HepG2 (cell line): Measurements from ENCODE around the gene MID1. TPM values are rescaled to one million over a fixed set of nuclear protein-coding genes. Genes with fewer than 3 reads are reported as not detected.

ENCODE experiments used
- ATAC-seq: fragments of 200-7000 bp; cut with Tn5 transposase; 3 replicates; pipeline ENCODE4 v1.9.1; 2020; ENCODE audit warnings: mild to moderate bottlenecking, moderate library complexity
- BruUV-seq: library from RNA; stranded (reverse); fragments of 400-500 nt; replicated peaks from 2 replicates; lab custom pipeline; 2021; lab: Mats Ljungman, UMichigan
- CTCF ChIA-PET: fragments of 300-600 bp; formaldehyde crosslinking; extraction: SDS; loops from one replicate; lab custom pipeline; 2021; ENCODE audit warnings: low total read pairs, inconsistent platforms, low intra/inter-chr PET ratio; lab: Yijun Ruan, JAX
- POLR2A ChIA-PET: fragments of 350-600 bp; sonication (Branson Sonifier 250); formaldehyde crosslinking; loops from one replicate; lab custom pipeline; 2020; ENCODE audit warnings: antibody characterized with exemption, inconsistent platforms; lab: Yijun Ruan, JAX
- DNase-seq: peaks from one replicate; pipeline ENCODE4 v3.0.0-alpha.2; 2015; ENCODE audit warnings: low spot score
- FAIRE-seq: peaks from 3 replicates; lab custom pipeline; 2011; peaks lifted over from hg19 to GRCh38; lab: Jason Lieb, UNC
- H2AFZ ChIP-seq: one replicate; pipeline ENCODE4 v1.6.1; 2011; ENCODE audit warnings: low read length, inconsistent platforms
- H3K27ac ChIP-seq: fragments of 300-600 bp; 3 replicates; pipeline ENCODE4 v1.8.0; 2011; ENCODE audit warnings: mixed run types, mild to moderate bottlenecking, mixed read lengths, low read length, inconsistent platforms; ENCODE audit not compliant: insufficient read depth; ENCODE audit errors: extremely low read length
- H3K27me3 ChIP-seq, 2 experiments: fragments of 200-600 bp in 1 of 2; 2 replicates in 1 of 2; 3 replicates in 1 of 2; pipeline versions ENCODE4 v1.6.0 to v1.8.0; 2011; ENCODE audit warnings: low read length in 2 of 2, mild to moderate bottlenecking in 2 of 2, moderate library complexity in 2 of 2, inconsistent platforms in 1 of 2; ENCODE audit not compliant: insufficient read depth in 2 of 2, control insufficient read depth in 1 of 2
- H3K36me3 ChIP-seq, 2 experiments: fragments of 200-600 bp in 1 of 2; replicated peaks in 1 of 2; 2 replicates in 1 of 2; 3 replicates in 1 of 2; pipeline versions ENCODE4 v1.5.1 to v1.8.0; 2011; ENCODE audit warnings: low read length in 2 of 2, inconsistent platforms in 1 of 2; ENCODE audit not compliant: insufficient read depth in 2 of 2, control insufficient read depth in 1 of 2
- H3K4me1 ChIP-seq: 2 replicates; pipeline ENCODE4 v1.5.1; 2012; ENCODE audit warnings: low read length, inconsistent platforms; ENCODE audit not compliant: insufficient read depth
- H3K4me2 ChIP-seq: 2 replicates; pipeline ENCODE4 v1.6.0; 2011; ENCODE audit warnings: low read depth, low read length, inconsistent platforms
- H3K4me3 ChIP-seq, 3 experiments: fragments of 200-600 bp in 1 of 3; sonication (generic), shearing (Covaris generic) in 1 of 3; replicated peaks in 1 of 3; 2 replicates each; pipeline ENCODE4 v1.5.1; 2011 to 2016; ENCODE audit warnings: low read length in 3 of 3, inconsistent platforms in 2 of 3, low read depth in 2 of 3, mild to moderate bottlenecking in 2 of 3, control low read depth in 1 of 3, mixed read lengths in 1 of 3; ENCODE audit not compliant: insufficient read depth in 1 of 3
- H3K79me2 ChIP-seq: one replicate; pipeline ENCODE4 v1.6.1; 2011; ENCODE audit warnings: low read length, inconsistent platforms; ENCODE audit not compliant: insufficient read depth
- H3K9ac ChIP-seq: 2 replicates; pipeline ENCODE4 v1.6.0; 2011; ENCODE audit warnings: mild to moderate bottlenecking, low read depth, low read length, inconsistent platforms; ENCODE audit not compliant: insufficient read depth
- H3K9me3 ChIP-seq: 2 replicates; pipeline ENCODE4 v1.5.1; 2012; ENCODE audit warnings: mild to moderate bottlenecking, low read length
- H4K20me1 ChIP-seq: 2 replicates; pipeline ENCODE4 v1.6.0; 2011; ENCODE audit warnings: inconsistent platforms, mild to moderate bottlenecking, low read length, moderate library complexity; ENCODE audit not compliant: insufficient read depth
- JUNB ChIP-seq: sonication (generic); formaldehyde crosslinking; IDR thresholded peaks from 2 replicates; pipeline ENCODE4 v1.8.0; 2022; ENCODE audit warnings: missing genetic modification reagents, mild to moderate bottlenecking, borderline replicate concordance
- KDM2A ChIP-seq: sonication (generic); formaldehyde crosslinking; IDR thresholded peaks from 2 replicates; pipeline ENCODE4 v1.4.0; 2020; ENCODE audit warnings: low read depth, missing genetic modification reagents, borderline replicate concordance
- MYNN ChIP-seq: sonication (generic); formaldehyde crosslinking; IDR thresholded peaks from 2 replicates; pipeline ENCODE4 v1.4.0; 2020; ENCODE audit warnings: mild to moderate bottlenecking, low read depth, missing genetic modification reagents
- PHF21A ChIP-seq: sonication (generic); formaldehyde crosslinking; IDR thresholded peaks from 2 replicates; pipeline ENCODE4 v1.5.0; 2020; ENCODE audit warnings: mild to moderate bottlenecking, missing genetic modification reagents
- TAF1 ChIP-seq: sonication (generic); formaldehyde crosslinking; IDR thresholded peaks from 2 replicates; pipeline ENCODE4 v1.4.0; 2020; ENCODE audit warnings: missing genetic modification reagents
- U2AF2 ChIP-seq: fragments of 200-400 bp; formaldehyde crosslinking; IDR thresholded peaks from 2 replicates; pipeline ENCODE4 v1.6.1; 2017; ENCODE audit warnings: low read depth, mild to moderate bottlenecking, low read length
- ZNF3 ChIP-seq: IDR thresholded peaks from 2 replicates; pipeline ENCODE4 v1.7.0; 2017; ENCODE audit warnings: inconsistent platforms
- ZNF333 ChIP-seq: sonication (generic); formaldehyde crosslinking; IDR thresholded peaks from 2 replicates; pipeline ENCODE4 v1.4.0; 2020; ENCODE audit warnings: mild to moderate bottlenecking, missing genetic modification reagents, borderline replicate concordance
- ZNF33B ChIP-seq: sonication (generic); formaldehyde crosslinking; IDR thresholded peaks from 2 replicates; pipeline ENCODE4 v1.5.1; 2020; ENCODE audit warnings: mild to moderate bottlenecking, missing genetic modification reagents
- ZNF530 ChIP-seq: sonication (generic); formaldehyde crosslinking; IDR thresholded peaks from 2 replicates; pipeline ENCODE4 v1.5.0; 2020; ENCODE audit warnings: low read depth, mild to moderate bottlenecking, missing genetic modification reagents
- ZNF768 ChIP-seq: sonication (generic); formaldehyde crosslinking; IDR thresholded peaks from 2 replicates; pipeline ENCODE4 v1.4.0; 2020; ENCODE audit warnings: missing genetic modification reagents
- ZNF891 ChIP-seq: sonication (generic); formaldehyde crosslinking; IDR thresholded peaks from 2 replicates; pipeline ENCODE4 v1.5.0; 2020; ENCODE audit warnings: mild to moderate bottlenecking, missing genetic modification reagents
- ZSCAN20 ChIP-seq: sonication (generic); formaldehyde crosslinking; IDR thresholded peaks from 2 replicates; pipeline ENCODE4 v1.4.0; 2020; ENCODE audit warnings: missing genetic modification reagents, mild to moderate bottlenecking, borderline replicate concordance
- WGBS: methylation state at CpG from one replicate; pipeline ENCODE4 v1.1.6; 2017; ENCODE audit warnings: low lambda C conversion rate; 5-methylcytosine and 5-hydroxymethylcytosine counted together
- in situ Hi-C: cut with HindIII; loops from 2 replicates; pipeline ENCODE4 v1.10.0; 2017; ENCODE audit warnings: low pct_unique_long_range_greater_than_20kb; ENCODE audit not compliant: extremely low pct_ligation_motif_present
- intact Hi-C: fragments of 100-400 bp; cut with micrococcal nuclease; formaldehyde crosslinking; loops from one replicate; pipeline ENCODE4 v1.10.0; 2022; ENCODE audit not compliant: unreplicated experiment
- polyA plus RNA-seq, 8 experiments: library from polyadenylated mRNA; depleted of rRNA in 3 of 8; stranded (reverse) in 7 of 8; unstranded in 1 of 8; fragments of >200 nt; fragmentation: Illumina TruSeq in 4 of 8; extraction: Trizol in 4 of 8; gene quantifications; 2 replicates each; pipeline versions ENCODE4 v1.2.1 to v1.2.3, GENCODE V29; 2011 to 2016; ENCODE audit warnings: low read depth in 4 of 8, missing spikeins in 1 of 8, mixed read lengths in 1 of 8; ENCODE audit not compliant: insufficient read depth in 1 of 8
- total RNA-seq, 5 experiments: library from RNA; depleted of rRNA; stranded (reverse); fragments of >200 nt; fragmentation: Illumina TruSeq; extraction: Trizol; gene quantifications; 2 replicates each; pipeline ENCODE4 v1.2.3, GENCODE V29; 2016; ENCODE audit warnings: low read depth in 1 of 5
- TF ChIP-seq, protein P1 (sequence below): sonication (generic); formaldehyde crosslinking; conservative IDR thresholded peaks from 2 replicates; pipeline ENCODE4 v1.4.0; 2020; ENCODE audit warnings: missing genetic modification reagents
- TF ChIP-seq, protein P2 (sequence below): sonication (generic); formaldehyde crosslinking; IDR thresholded peaks from 2 replicates; pipeline ENCODE4 v1.5.0; 2020; ENCODE audit warnings: mild to moderate bottlenecking, missing genetic modification reagents
- TF ChIP-seq, protein P3 (sequence below): IDR thresholded peaks from 2 replicates; pipeline ENCODE4 v1.6.1; 2016; ENCODE audit warnings: low read depth, borderline replicate concordance
- TF ChIP-seq, protein P4 (sequence below): sonication (generic); formaldehyde crosslinking; IDR thresholded peaks from 2 replicates; pipeline ENCODE4 v1.5.0; 2020; ENCODE audit warnings: missing genetic modification reagents
- TF ChIP-seq, protein P5 (sequence below): fragments of 450-650 bp; IDR thresholded peaks from 2 replicates; pipeline ENCODE4 v1.6.1; 2017

Gene MID1
- total and polyA plus RNA-seq, 2 of the 13 experiments (the other 11 are each of a cell fraction or from before 2014, with no cell fraction given) = 0.86 to 1.1 TPM

DNA sequence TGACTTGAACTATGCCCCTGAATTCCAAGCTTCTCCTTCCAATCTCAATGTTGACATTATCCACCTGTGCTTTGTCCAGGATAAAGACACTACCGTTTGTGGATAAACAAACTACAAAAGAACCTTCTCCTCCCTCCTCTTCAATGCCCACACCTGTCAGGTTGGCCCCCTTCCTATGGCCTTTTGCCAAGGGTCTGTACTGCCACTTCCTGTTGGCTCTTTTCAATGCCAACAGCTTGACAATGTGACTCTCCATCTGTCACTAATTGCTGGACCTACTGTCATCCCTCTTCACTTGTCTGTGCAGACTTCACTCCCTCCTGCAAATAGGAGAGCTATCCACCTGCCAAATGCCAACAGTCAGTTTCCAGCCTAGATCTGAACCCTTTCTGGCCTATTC lies 35.8 kb upstream of the MID1 start (continued):
- TF ChIP-seq, protein P1, sequence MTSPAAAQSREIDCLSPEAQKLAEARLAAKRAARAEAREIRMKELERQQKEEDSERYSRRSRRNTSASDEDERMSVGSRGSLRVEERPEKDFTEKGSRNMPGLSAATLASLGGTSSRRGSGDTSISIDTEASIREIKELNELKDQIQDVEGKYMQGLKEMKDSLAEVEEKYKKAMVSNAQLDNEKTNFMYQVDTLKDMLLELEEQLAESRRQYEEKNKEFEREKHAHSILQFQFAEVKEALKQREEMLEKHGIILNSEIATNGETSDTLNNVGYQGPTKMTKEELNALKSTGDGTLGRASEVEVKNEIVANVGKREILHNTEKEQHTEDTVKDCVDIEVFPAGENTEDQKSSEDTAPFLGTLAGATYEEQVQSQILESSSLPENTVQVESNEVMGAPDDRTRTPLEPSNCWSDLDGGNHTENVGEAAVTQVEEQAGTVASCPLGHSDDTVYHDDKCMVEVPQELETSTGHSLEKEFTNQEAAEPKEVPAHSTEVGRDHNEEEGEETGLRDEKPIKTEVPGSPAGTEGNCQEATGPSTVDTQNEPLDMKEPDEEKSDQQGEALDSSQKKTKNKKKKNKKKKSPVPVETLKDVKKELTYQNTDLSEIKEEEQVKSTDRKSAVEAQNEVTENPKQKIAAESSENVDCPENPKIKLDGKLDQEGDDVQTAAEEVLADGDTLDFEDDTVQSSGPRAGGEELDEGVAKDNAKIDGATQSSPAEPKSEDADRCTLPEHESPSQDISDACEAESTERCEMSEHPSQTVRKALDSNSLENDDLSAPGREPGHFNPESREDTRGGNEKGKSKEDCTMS = no peak
- TF ChIP-seq PHF21A (CRISPR knock-in tag) (no peak), ZNF530 (CRISPR knock-in tag) (no peak), ZSCAN20 (no peak)
- TF ChIP-seq, protein P2, sequence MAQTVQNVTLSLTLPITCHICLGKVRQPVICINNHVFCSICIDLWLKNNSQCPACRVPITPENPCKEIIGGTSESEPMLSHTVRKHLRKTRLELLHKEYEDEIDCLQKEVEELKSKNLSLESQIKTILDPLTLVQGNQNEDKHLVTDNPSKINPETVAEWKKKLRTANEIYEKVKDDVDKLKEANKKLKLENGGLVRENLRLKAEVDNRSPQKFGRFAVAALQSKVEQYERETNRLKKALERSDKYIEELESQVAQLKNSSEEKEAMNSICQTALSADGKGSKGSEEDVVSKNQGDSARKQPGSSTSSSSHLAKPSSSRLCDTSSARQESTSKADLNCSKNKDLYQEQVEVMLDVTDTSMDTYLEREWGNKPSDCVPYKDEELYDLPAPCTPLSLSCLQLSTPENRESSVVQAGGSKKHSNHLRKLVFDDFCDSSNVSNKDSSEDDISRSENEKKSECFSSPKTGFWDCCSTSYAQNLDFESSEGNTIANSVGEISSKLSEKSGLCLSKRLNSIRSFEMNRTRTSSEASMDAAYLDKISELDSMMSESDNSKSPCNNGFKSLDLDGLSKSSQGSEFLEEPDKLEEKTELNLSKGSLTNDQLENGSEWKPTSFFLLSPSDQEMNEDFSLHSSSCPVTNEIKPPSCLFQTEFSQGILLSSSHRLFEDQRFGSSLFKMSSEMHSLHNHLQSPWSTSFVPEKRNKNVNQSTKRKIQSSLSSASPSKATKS (CRISPR knock-in tag) = no peak
- TF ChIP-seq, protein P3, sequence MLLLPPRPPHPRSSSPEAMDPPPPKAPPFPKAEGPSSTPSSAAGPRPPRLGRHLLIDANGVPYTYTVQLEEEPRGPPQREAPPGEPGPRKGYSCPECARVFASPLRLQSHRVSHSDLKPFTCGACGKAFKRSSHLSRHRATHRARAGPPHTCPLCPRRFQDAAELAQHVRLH = no peak
- TF ChIP-seq, protein P4, sequence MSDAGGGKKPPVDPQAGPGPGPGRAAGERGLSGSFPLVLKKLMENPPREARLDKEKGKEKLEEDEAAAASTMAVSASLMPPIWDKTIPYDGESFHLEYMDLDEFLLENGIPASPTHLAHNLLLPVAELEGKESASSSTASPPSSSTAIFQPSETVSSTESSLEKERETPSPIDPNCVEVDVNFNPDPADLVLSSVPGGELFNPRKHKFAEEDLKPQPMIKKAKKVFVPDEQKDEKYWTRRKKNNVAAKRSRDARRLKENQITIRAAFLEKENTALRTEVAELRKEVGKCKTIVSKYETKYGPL (CRISPR knock-in tag) = no peak

DNA sequence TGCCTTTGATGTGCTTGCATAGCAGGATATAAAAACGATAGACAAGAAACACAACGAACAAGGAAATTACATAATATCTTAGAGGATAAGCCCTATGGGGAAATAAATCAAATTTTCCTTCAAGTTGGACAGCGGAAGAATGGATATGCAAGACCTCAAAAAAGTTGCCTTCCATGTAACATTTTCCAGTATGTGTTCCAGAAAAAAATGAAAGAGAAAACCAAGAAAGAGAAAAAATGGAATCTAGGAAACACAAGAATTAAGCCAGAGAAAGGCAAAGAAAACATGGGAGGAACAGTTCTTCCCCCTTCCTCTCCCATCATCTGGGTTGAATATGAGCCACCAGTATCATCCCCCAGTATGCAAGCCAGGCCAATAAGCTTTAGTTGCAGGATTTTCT lies 34.6 kb upstream of the MID1 start:
- Histone ChIP-seq H3K9ac (no peak overlapping the region), H3K4me1 (no peaks in the 10 kb centered on the region), H4K20me1 (no peaks in the 10 kb centered on the region), H3K79me2 (no peaks in the 10 kb centered on the region), H3K27ac (no peak overlapping the region), H3K27me3 (no peaks in the 10 kb centered on the region), H3K4me2 (no peak overlapping the region), H3K4me3 (no peak overlapping the region), H2AFZ (no peak overlapping the region), H3K9me3 (no peaks in the 10 kb centered on the region), H3K36me3 (no peaks in the 10 kb centered on the region)
- no CpG with 5 or more reads among the region's 3 CpGs for WGBS
- ChIA-PET CTCF (no interaction called here), POLR2A (no interaction called here)
- ATAC-seq (no peak), FAIRE-seq (no peak), DNase-seq (no peak)
- no TSS peak for BruUV-seq
- intact Hi-C loops (no loop called here), in situ Hi-C loops (no loop called here)
- TF ChIP-seq JUNB = no peak
- no peak for TF ChIP-seq KDM2A (CRISPR knock-in tag)
- no peak for TF ChIP-seq MYNN (CRISPR knock-in tag)
- TF ChIP-seq, protein P5, sequence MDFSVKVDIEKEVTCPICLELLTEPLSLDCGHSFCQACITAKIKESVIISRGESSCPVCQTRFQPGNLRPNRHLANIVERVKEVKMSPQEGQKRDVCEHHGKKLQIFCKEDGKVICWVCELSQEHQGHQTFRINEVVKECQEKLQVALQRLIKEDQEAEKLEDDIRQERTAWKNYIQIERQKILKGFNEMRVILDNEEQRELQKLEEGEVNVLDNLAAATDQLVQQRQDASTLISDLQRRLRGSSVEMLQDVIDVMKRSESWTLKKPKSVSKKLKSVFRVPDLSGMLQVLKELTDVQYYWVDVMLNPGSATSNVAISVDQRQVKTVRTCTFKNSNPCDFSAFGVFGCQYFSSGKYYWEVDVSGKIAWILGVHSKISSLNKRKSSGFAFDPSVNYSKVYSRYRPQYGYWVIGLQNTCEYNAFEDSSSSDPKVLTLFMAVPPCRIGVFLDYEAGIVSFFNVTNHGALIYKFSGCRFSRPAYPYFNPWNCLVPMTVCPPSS = no peak
- no peak for TF ChIP-seq ZNF768
- no peak for TF ChIP-seq ZNF891 (CRISPR knock-in tag)
- TF ChIP-seq U2AF2 = no peak
- TF ChIP-seq TAF1 (CRISPR knock-in tag) = no peak
- no peak for TF ChIP-seq ZNF33B (CRISPR knock-in tag)
- TF ChIP-seq ZNF3 (CRISPR knock-in tag) = no peak
- no peak for TF ChIP-seq ZNF333 (CRISPR knock-in tag)
